Sigmoid colon (tissue), 7 donors: Measurements from ENCODE around the gene ZNF157. TPM values are rescaled to one million over a fixed set of nuclear protein-coding genes. Genes with fewer than 3 reads are reported as not detected.

Experiments
- DNase-seq: peaks from one replicate; pipeline ENCODE4 v3.0.0-alpha.2; 2019
- H3K27ac ChIP-seq, 4 donors: fragments of 200-600 bp; sonication (generic); one replicate each; pipeline ENCODE4 v1.5.1; 2016 to 2019; ENCODE audit warnings: mild to moderate bottlenecking in 1 of 4
- H3K27me3 ChIP-seq, 3 donors: fragments of 200-600 bp; sonication (generic); one replicate each; pipeline ENCODE4 v1.5.1; 2019; ENCODE audit warnings: mild to moderate bottlenecking in 1 of 3
- H3K36me3 ChIP-seq, 4 donors: fragments of 200-600 bp; sonication (generic); one replicate each; pipeline ENCODE4 v1.5.1; 2016 to 2019
- H3K4me1 ChIP-seq, 4 donors: fragments of 200-600 bp; sonication (generic); one replicate each; pipeline ENCODE4 v1.5.1; 2017 to 2019
- H3K4me3 ChIP-seq, 4 donors: fragments of 200-600 bp; sonication (generic); one replicate each; pipeline ENCODE4 v1.5.1; 2017 to 2019; ENCODE audit warnings: mild to moderate bottlenecking in 2 of 4, moderate library complexity in 1 of 4
- H3K9me3 ChIP-seq, 4 donors: fragments of 200-600 bp in 3 of 4; sonication (generic) in 3 of 4; one replicate each; pipeline versions ENCODE4 v1.5.1 to v1.6.1; 2013 to 2019
- CTCF ChIP-seq, 4 experiments: fragments of 450-650 bp in 3 of 4; fragments of 200-600 bp in 1 of 4; IDR thresholded peaks; one replicate each; pipeline ENCODE4 v1.5.1; 2016 to 2019; ENCODE audit warnings: antibody characterized with exemption in 4 of 4, mild to moderate bottlenecking in 3 of 4, moderate library complexity in 2 of 4
- EP300 ChIP-seq, 4 donors: sonication (generic); formaldehyde crosslinking; IDR thresholded peaks; one replicate each; pipeline ENCODE4 v1.6.1; 2017; ENCODE audit warnings: antibody characterized with exemption in 4 of 4
- POLR2A ChIP-seq, 2 donors: fragments of 450-650 bp; IDR thresholded peaks; one replicate each; pipeline ENCODE4 v1.6.1; 2016; ENCODE audit warnings: antibody characterized with exemption in 2 of 2, mild to moderate bottlenecking in 2 of 2, moderate library complexity in 2 of 2
- POLR2AphosphoS5 ChIP-seq, 4 donors: sonication (generic); formaldehyde crosslinking; IDR thresholded peaks; one replicate each; pipeline ENCODE4 v1.6.1; 2017; ENCODE audit warnings: antibody characterized with exemption in 4 of 4
- WGBS, 2 donors: extraction: QIAGEN DNeasy Blood & Tissue Kit; methylation state at CpG; one replicate each; pipeline ENCODE4 v1.1.7; 2013; 5-methylcytosine and 5-hydroxymethylcytosine counted together
- intact Hi-C: fragments of 100-400 bp; cut with DNase I; formaldehyde crosslinking; loops from one replicate; pipeline ENCODE4 v1.15.1; 2023
- polyA plus RNA-seq, 3 donors: library from polyadenylated mRNA; stranded (reverse); fragments of 200-250 nt; gene quantifications; one replicate each; pipeline ENCODE4 v1.2.3, GENCODE V29; 2013
- total RNA-seq, 4 donors: library from RNA; depleted of rRNA; stranded (reverse); fragments of >200 nt; gene quantifications; one replicate each; pipeline ENCODE4 v1.1.0, GENCODE V29; 2016
- donor health status: healthy with polysubstance abuse.
- donor health status: Bipolar disorder and iron deficiency.
- donor health status: healthy.

Gene ZNF157
- total and polyA plus RNA-seq, 7 donors, result 0.15 to 0.71 (median 0.38) TPM; not detected in 3

- H3K4me3 ChIP-seq, result no peak overlapping the region
- no peaks in the 10 kb centered on the region for H3K27me3 ChIP-seq
- no peak for DNase-seq
- intact Hi-C loops, result no loop called here
- H3K4me1 ChIP-seq, result no peaks in the 10 kb centered on the region
- WGBS, 2 donors, result 93 to 96% methylated on average over 2 of the region's 2 CpGs
- H3K27ac ChIP-seq, result no peak overlapping the region
- peaks cover 0 to 25% (median 5%) of the 10 kb centered on the region in 4 donors for H3K36me3 ChIP-seq
- H3K9me3 ChIP-seq, result peaks cover 0 to 6% (median 0%) of the 10 kb centered on the region in 4 donors
- no peak for TF ChIP-seq POLR2AphosphoS5 (IDR thresholded peaks at IDR 0.05)
- no peak for TF ChIP-seq CTCF (IDR thresholded peaks at IDR 0.05)
- no peak for TF ChIP-seq EP300 (IDR thresholded peaks at IDR 0.05)
- TF ChIP-seq POLR2A (IDR thresholded peaks at IDR 0.05), result no peak
These were observed 76.1 kb downstream of the ZNF157 start for GRCh38 chrX:47446431-47446830.

- 96 to 100% methylated on average over 2 of the region's 2 CpGs for WGBS, 2 donors
- Histone ChIP-seq H3K36me3 (peaks cover 0 to 26% (median 5%) of the 10 kb centered on the region in 4 donors), H3K27me3 (no peaks in the 10 kb centered on the region), H3K4me3 (no peak overlapping the region), H3K4me1 (no peaks in the 10 kb centered on the region), H3K27ac (no peak overlapping the region), H3K9me3 (peaks cover 0 to 6% (median 0%) of the 10 kb centered on the region in 4 donors)
- DNase-seq, result no peak
- intact Hi-C loops, result no loop called here
- TF ChIP-seq POLR2A (IDR thresholded peaks at IDR 0.05) (no peak), CTCF (IDR thresholded peaks at IDR 0.05) (no peak)
These were observed 76.6 kb downstream of the ZNF157 start for GRCh38 chrX:47446971-47447370.

GRCh38 chrX:47447607-47448006, 77.2 kb downstream of the ZNF157 start:
- peaks cover 0 to 33% (median 5%) of the 10 kb centered on the region in 4 donors for H3K36me3 ChIP-seq
- 98 to 99% methylated on average over 11 of the region's 11 CpGs for WGBS, 2 donors
- no peak overlapping the region for H3K27ac ChIP-seq
- peaks cover 0 to 6% (median 0%) of the 10 kb centered on the region in 4 donors for H3K9me3 ChIP-seq
- H3K4me1 ChIP-seq, result no peaks in the 10 kb centered on the region
- intact Hi-C loops, result no loop called here
- DNase-seq, result no peak
- no peak overlapping the region for H3K4me3 ChIP-seq
- TF ChIP-seq EP300 (IDR thresholded peaks at IDR 0.05), result no peak
- TF ChIP-seq POLR2A (IDR thresholded peaks at IDR 0.05), result no peak
- no peak for TF ChIP-seq CTCF (IDR thresholded peaks at IDR 0.05)
- TF ChIP-seq POLR2AphosphoS5 (IDR thresholded peaks at IDR 0.05), result no peak
- no peaks in the 10 kb centered on the region for H3K27me3 ChIP-seq

- intact Hi-C loops, result no loop called here
- no peak overlapping the region for H3K27ac ChIP-seq
- peaks cover 0 to 35% (median 5%) of the 10 kb centered on the region in 4 donors for H3K36me3 ChIP-seq
- H3K27me3 ChIP-seq, result no peaks in the 10 kb centered on the region
- WGBS, 2 donors, result 98% methylated on average over 6 of the region's 6 CpGs
- H3K4me3 ChIP-seq, result no peak overlapping the region
- TF ChIP-seq EP300 (IDR thresholded peaks at IDR 0.05) (no peak), POLR2AphosphoS5 (IDR thresholded peaks at IDR 0.05) (no peak), POLR2A (IDR thresholded peaks at IDR 0.05) (no peak), CTCF (IDR thresholded peaks at IDR 0.05) (no peak)
- H3K9me3 ChIP-seq, result peaks cover 0 to 6% (median 0%) of the 10 kb centered on the region in 4 donors
- H3K4me1 ChIP-seq, result no peaks in the 10 kb centered on the region
- no peak for DNase-seq
These were observed 77.9 kb downstream of the ZNF157 start for GRCh38 chrX:47448165-47448806.

DNA sequence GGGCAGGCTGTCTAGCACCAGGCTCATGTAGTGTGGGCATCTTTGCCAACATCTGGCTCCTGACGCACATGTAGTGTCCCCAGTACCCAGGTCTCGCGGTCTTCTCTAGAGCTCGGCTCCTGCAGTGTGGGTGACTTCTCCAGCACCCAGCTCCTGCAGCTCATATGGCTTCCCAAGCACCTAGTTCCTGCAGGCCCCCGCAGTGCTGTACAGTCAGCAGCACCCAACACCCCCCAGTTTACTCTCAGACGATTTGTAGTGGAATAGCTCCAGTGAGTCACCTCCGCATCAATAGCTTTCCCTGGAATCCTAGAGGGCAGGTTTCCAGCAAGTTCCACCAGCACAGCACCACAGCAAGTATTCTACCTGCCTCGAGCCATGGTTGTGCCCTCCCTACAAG, 81.7 kb downstream of the ZNF157 start:
- peaks cover 0 to 6% (median 0%) of the 10 kb centered on the region in 4 donors for H3K9me3 ChIP-seq
- no peak overlapping the region for H3K27ac ChIP-seq
- 96 to 99% methylated on average over 8 of the region's 8 CpGs for WGBS, 2 donors
- H3K4me1 ChIP-seq, result no peaks in the 10 kb centered on the region
- DNase-seq, result no peak
- H3K27me3 ChIP-seq, result no peaks in the 10 kb centered on the region
- H3K36me3 ChIP-seq, result peaks cover 0 to 54% (median 11%) of the 10 kb centered on the region in 4 donors
- no peak for TF ChIP-seq POLR2AphosphoS5 (IDR thresholded peaks at IDR 0.05)
- TF ChIP-seq POLR2A (IDR thresholded peaks at IDR 0.05), result no peak
- no peak for TF ChIP-seq EP300 (IDR thresholded peaks at IDR 0.05)
- TF ChIP-seq CTCF (IDR thresholded peaks at IDR 0.05), result no peak
- H3K4me3 ChIP-seq, result no peak overlapping the region
- intact Hi-C loops, result no loop called here
